Liver (tissue), 9 donors: ENCODE results near the gene TRIM46. TPM values are rescaled to one million over a fixed set of nuclear protein-coding genes. Genes with fewer than 3 reads are reported as not detected.

ENCODE experiments used
- DNase-seq: peaks from one replicate; pipeline ENCODE4 v3.0.0-alpha.2; 2017; ENCODE audit warnings: low spot score
- H3K27ac ChIP-seq, 2 donors: one replicate each; pipeline ENCODE4 v1.7.0; 2013; ENCODE audit warnings: inconsistent platforms in 2 of 2, low read length in 2 of 2, control low read depth in 1 of 2, low read depth in 1 of 2, mild to moderate bottlenecking in 1 of 2
- H3K27me3 ChIP-seq, 4 donors: one replicate each; pipeline versions ENCODE4 v1.6.1 to v1.7.0; 2013; ENCODE audit warnings: low read length in 3 of 4, inconsistent platforms in 1 of 4, mild to moderate bottlenecking in 1 of 4, moderate library complexity in 1 of 4; ENCODE audit not compliant: control insufficient read depth in 4 of 4, insufficient read depth in 4 of 4
- H3K36me3 ChIP-seq, 4 donors: one replicate each; pipeline versions ENCODE4 v1.6.1 to v1.7.0; 2013; ENCODE audit warnings: low read length in 3 of 4, mild to moderate bottlenecking in 3 of 4, low read depth in 1 of 4, moderate library complexity in 1 of 4; ENCODE audit not compliant: control insufficient read depth in 4 of 4, insufficient read depth in 3 of 4
- H3K4me1 ChIP-seq, 4 donors: one replicate each; pipeline versions ENCODE4 v1.6.1 to v1.7.0; 2013; ENCODE audit warnings: low read length in 3 of 4, mild to moderate bottlenecking in 3 of 4, moderate library complexity in 1 of 4; ENCODE audit not compliant: control insufficient read depth in 4 of 4, insufficient read depth in 4 of 4
- H3K4me3 ChIP-seq, 3 donors: one replicate each; pipeline versions ENCODE4 v1.6.1 to v1.7.0; 2013; ENCODE audit warnings: low read length in 3 of 3, control low read depth in 1 of 3, low read depth in 1 of 3, mild to moderate bottlenecking in 1 of 3
- H3K9ac ChIP-seq, 2 donors: one replicate each; pipeline ENCODE4 v1.7.0; 2013; ENCODE audit warnings: low read length in 2 of 2, mild to moderate bottlenecking in 2 of 2, moderate library complexity in 2 of 2, control low read depth in 1 of 2, low read depth in 1 of 2
- H3K9me3 ChIP-seq, 4 donors: one replicate each; pipeline versions ENCODE4 v1.6.1 to v1.7.0; 2013; ENCODE audit warnings: low read length in 3 of 4; ENCODE audit not compliant: control insufficient read depth in 4 of 4
- EGR1 ChIP-seq, 2 donors: IDR thresholded peaks; 2 replicates each; pipeline ENCODE4 v1.6.1; 2016 to 2018; ENCODE audit warnings: antibody characterized with exemption in 2 of 2, low read depth in 2 of 2
- FOXA1 ChIP-seq: IDR thresholded peaks from 2 replicates; pipeline ENCODE4 v1.6.1; 2016; ENCODE audit warnings: antibody characterized with exemption
- FOXA2 ChIP-seq: IDR thresholded peaks from 2 replicates; pipeline ENCODE4 v1.6.1; 2016; ENCODE audit warnings: antibody characterized with exemption
- GABPA ChIP-seq, 2 donors: IDR thresholded peaks in 1 of 2; conservative IDR thresholded peaks in 1 of 2; 2 replicates each; pipeline ENCODE4 v1.6.1; 2016; ENCODE audit warnings: antibody characterized with exemption in 2 of 2, mild to moderate bottlenecking in 1 of 2, moderate library complexity in 1 of 2
- HNF4A ChIP-seq, 2 donors: conservative IDR thresholded peaks; 2 replicates each; pipeline ENCODE4 v1.6.1; 2016; ENCODE audit warnings: antibody characterized with exemption in 2 of 2, mild to moderate bottlenecking in 2 of 2
- HNF4G ChIP-seq: IDR thresholded peaks from 2 replicates; pipeline ENCODE4 v1.6.1; 2016; ENCODE audit warnings: antibody characterized with exemption
- RAD21 ChIP-seq, 2 donors: IDR thresholded peaks; 2 replicates each; pipeline ENCODE4 v1.6.1; 2016; ENCODE audit warnings: antibody characterized with exemption in 2 of 2, mild to moderate bottlenecking in 2 of 2
- RXRA ChIP-seq, 2 donors: IDR thresholded peaks; 2 replicates each; pipeline ENCODE4 v1.6.1; 2017 to 2018; ENCODE audit warnings: antibody characterized with exemption in 2 of 2, mild to moderate bottlenecking in 1 of 2
- WGBS: extraction: QIAGEN DNeasy Blood & Tissue Kit; methylation state at CpG from one replicate; pipeline ENCODE4 v1.1.7; 2013; 5-methylcytosine and 5-hydroxymethylcytosine counted together
- polyA plus RNA-seq, 2 donors: library from polyadenylated mRNA; stranded (reverse) in 1 of 2; unstranded in 1 of 2; fragments of 200-250 nt in 1 of 2; fragments of >200 nt in 1 of 2; fragmentation: Nextera tagmentation in 1 of 2; extraction: Ambion mirVana in 1 of 2; gene quantifications; one replicate each; pipeline versions ENCODE4 v1.2.1 to v1.2.3, GENCODE V29; 2013 to 2015
- total RNA-seq, 2 donors: library from RNA; depleted of rRNA; stranded (reverse); fragments of >200 nt; gene quantifications; one replicate each; pipeline ENCODE4 v1.2.3, GENCODE V29; 2014
- TF ChIP-seq, protein P1 (sequence below): fragments of 150-350 bp; IDR thresholded peaks from 2 replicates; pipeline ENCODE4 v1.5.1; 2017; ENCODE audit warnings: improper control_type of control experiment, low read depth, low read length; ENCODE audit not compliant: missing input control
- TF ChIP-seq, protein P2 (sequence below): IDR thresholded peaks from 2 replicates; pipeline ENCODE4 v1.6.1; 2016; ENCODE audit warnings: antibody characterized with exemption
- TF ChIP-seq, protein P3 (sequence below): IDR thresholded peaks from 2 replicates; pipeline ENCODE4 v1.6.1; 2016; ENCODE audit warnings: antibody characterized with exemption
- TF ChIP-seq, protein P4 (sequence below): IDR thresholded peaks from 2 replicates; pipeline ENCODE4 v1.6.1; 2016; ENCODE audit warnings: antibody characterized with exemption
- donor health status: healthy.
- donor health status: healthy.
- donor health status: healthy.
- donor health status: healthy.
- donor health status: healthy.

Gene TRIM46
- total and polyA plus RNA-seq, 4 donors: 0.07 to 0.17 (median 0.13) TPM

DNA sequence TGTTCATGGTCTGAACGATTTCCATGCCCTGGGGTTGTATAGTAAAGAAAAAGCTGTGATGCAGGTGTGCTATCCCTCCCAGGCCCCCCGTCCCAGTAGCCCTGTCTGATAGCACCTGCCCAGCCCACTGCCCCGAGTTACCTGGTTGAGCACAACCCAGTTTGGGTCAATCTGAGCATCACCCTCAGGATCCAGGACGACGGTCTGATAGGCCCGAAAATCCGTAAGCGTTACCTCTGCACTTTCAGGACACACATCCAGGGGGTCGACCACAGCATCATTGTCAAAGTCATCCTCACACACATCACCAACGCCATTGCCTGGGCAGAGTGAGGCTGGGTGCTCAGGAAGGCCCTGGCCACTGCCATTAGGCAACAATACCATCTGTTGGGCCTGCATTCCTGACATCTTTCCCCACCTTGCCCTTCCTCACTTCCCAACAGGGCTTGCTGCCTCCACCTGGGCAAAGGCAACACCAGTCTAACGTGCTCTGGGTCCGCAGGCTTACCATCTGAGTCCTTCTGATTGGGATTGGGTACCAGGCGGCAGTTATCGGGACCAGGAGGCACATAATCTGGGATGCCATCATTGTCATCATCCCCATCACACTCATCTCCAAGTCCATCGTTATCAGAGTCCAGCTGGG lies 24.4 kb downstream of the TRIM46 start:
- no peak for TF ChIP-seq FOXA2
- TF ChIP-seq, protein P1, sequence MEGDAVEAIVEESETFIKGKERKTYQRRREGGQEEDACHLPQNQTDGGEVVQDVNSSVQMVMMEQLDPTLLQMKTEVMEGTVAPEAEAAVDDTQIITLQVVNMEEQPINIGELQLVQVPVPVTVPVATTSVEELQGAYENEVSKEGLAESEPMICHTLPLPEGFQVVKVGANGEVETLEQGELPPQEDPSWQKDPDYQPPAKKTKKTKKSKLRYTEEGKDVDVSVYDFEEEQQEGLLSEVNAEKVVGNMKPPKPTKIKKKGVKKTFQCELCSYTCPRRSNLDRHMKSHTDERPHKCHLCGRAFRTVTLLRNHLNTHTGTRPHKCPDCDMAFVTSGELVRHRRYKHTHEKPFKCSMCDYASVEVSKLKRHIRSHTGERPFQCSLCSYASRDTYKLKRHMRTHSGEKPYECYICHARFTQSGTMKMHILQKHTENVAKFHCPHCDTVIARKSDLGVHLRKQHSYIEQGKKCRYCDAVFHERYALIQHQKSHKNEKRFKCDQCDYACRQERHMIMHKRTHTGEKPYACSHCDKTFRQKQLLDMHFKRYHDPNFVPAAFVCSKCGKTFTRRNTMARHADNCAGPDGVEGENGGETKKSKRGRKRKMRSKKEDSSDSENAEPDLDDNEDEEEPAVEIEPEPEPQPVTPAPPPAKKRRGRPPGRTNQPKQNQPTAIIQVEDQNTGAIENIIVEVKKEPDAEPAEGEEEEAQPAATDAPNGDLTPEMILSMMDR: no peak
- no peak overlapping the region for H3K9ac ChIP-seq
- DNase-seq: no peak
- peaks cover 0 to 4% (median 0%) of the 10 kb centered on the region in 4 donors for H3K27me3 ChIP-seq
- H3K27ac ChIP-seq: no peak overlapping the region
- no peaks in the 10 kb centered on the region for H3K9me3 ChIP-seq
- H3K4me1 ChIP-seq: peaks cover 8 to 19% (median 13%) of the 10 kb centered on the region in 4 donors
- H3K4me3 ChIP-seq: no peak overlapping the region
- WGBS: 95% methylated on average over 15 of the region's 15 CpGs
- peaks cover 0 to 5% (median 0%) of the 10 kb centered on the region in 4 donors for H3K36me3 ChIP-seq

DNA sequence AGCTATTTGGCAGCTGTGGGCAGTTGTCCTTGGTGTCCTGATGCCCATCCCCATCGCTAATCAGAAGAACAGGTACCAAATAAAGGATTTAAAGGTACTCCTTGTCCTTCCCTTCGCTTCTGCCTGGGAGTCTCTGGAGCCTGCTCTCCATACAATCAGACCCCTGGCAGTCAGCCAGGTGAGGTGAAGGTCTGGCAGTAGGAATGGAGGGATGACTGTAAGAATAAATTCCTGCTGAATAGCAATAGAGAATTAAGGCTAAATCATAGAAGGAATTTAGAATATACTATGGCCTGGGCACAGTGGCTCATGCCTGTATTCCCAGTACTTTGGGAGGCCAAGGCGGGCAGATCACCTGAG lies 24.9 kb downstream of the TRIM46 start:
- 97% methylated on average over 3 of the region's 3 CpGs for WGBS
- Histone ChIP-seq H3K9me3 (no peaks in the 10 kb centered on the region), H3K27me3 (peaks cover 0 to 4% (median 0%) of the 10 kb centered on the region in 4 donors), H3K4me3 (no peak overlapping the region), H3K9ac (no peak overlapping the region), H3K4me1 (peaks cover 5 to 14% (median 8%) of the 10 kb centered on the region in 4 donors), H3K36me3 (peaks cover 0 to 5% (median 0%) of the 10 kb centered on the region in 4 donors), H3K27ac (no peak overlapping the region)
- TF ChIP-seq FOXA2 (no peak), FOXA1 (no peak), HNF4A (conservative IDR thresholded peaks at IDR 0.05) (no peak)
- TF ChIP-seq, protein P2, sequence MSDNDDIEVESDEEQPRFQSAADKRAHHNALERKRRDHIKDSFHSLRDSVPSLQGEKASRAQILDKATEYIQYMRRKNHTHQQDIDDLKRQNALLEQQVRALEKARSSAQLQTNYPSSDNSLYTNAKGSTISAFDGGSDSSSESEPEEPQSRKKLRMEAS: no peak
- no peak for DNase-seq

DNA sequence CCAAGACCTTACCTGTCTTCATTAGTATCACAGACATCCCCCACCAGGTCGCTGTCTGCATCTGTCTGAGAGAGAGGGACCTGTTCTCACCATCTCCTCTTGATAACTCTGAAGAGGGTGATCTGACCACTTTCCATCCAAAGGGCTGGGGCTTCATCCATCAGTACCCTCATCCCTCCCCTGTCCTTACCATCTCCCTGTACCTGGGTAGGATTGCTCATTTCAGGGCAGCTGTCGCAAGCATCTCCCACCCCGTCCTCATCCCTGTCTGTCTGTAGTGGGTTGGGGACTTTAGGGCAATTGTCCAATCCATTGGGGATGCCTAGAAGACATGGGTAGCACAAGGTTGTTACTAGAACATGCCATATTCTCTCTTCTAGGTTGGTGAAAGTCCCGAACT lies 26.1 kb downstream of the TRIM46 start:
- Histone ChIP-seq H3K9me3 (no peaks in the 10 kb centered on the region), H3K9ac (no peak overlapping the region), H3K27me3 (no peaks in the 10 kb centered on the region), H3K4me3 (no peak overlapping the region), H3K4me1 (peaks cover 0 to 2% (median 0%) of the 10 kb centered on the region in 4 donors), H3K36me3 (peaks cover 0 to 5% (median 0%) of the 10 kb centered on the region in 4 donors), H3K27ac (no peak overlapping the region)
- DNase-seq: no peak
- 89% methylated on average over 4 of the region's 4 CpGs for WGBS
- TF ChIP-seq, protein P3, sequence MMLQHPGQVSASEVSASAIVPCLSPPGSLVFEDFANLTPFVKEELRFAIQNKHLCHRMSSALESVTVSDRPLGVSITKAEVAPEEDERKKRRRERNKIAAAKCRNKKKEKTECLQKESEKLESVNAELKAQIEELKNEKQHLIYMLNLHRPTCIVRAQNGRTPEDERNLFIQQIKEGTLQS: no peak
- no peak for TF ChIP-seq GABPA (IDR thresholded peaks at IDR 0.05 in 1 of 2, conservative IDR thresholded peaks at IDR 0.05 in 1 of 2)
- TF ChIP-seq HNF4G: no peak
- no peak for TF ChIP-seq FOXA2
- TF ChIP-seq RAD21 (IDR thresholded peaks at IDR 0.05): no peak
- TF ChIP-seq FOXA1: no peak
- no peak for TF ChIP-seq EGR1 (IDR thresholded peaks at IDR 0.05; ENCODE audit: low read depth in 2 of 2)
- TF ChIP-seq RXRA (IDR thresholded peaks at IDR 0.05): no peak
- TF ChIP-seq, protein P4, sequence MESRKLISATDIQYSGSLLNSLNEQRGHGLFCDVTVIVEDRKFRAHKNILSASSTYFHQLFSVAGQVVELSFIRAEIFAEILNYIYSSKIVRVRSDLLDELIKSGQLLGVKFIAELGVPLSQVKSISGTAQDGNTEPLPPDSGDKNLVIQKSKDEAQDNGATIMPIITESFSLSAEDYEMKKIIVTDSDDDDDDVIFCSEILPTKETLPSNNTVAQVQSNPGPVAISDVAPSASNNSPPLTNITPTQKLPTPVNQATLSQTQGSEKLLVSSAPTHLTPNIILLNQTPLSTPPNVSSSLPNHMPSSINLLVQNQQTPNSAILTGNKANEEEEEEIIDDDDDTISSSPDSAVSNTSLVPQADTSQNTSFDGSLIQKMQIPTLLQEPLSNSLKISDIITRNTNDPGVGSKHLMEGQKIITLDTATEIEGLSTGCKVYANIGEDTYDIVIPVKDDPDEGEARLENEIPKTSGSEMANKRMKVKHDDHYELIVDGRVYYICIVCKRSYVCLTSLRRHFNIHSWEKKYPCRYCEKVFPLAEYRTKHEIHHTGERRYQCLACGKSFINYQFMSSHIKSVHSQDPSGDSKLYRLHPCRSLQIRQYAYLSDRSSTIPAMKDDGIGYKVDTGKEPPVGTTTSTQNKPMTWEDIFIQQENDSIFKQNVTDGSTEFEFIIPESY: no peak
- TF ChIP-seq, protein P1: no peak
